CD14-positive monocyte (primary cell): ENCODE measurements around the gene FAF2. TPM values are rescaled to one million over a fixed set of nuclear protein-coding genes. Genes with fewer than 3 reads are reported as not detected.

ENCODE experiments used
- DNase-seq, 3 donors: peaks; one replicate each; pipeline ENCODE4 v3.0.0-alpha.2; 2011 to 2022
- H2AFZ ChIP-seq: 2 replicates; pipeline ENCODE4 v1.6.0; 2012; ENCODE audit warnings: mild to moderate bottlenecking, low read depth, low read length, inconsistent platforms; ENCODE audit not compliant: insufficient read depth, poor library complexity, severe bottlenecking
- H3K27ac ChIP-seq, 2 donors: 1 replicate in 1 of 2; 2 replicates in 1 of 2; pipeline ENCODE4 v1.5.1; 2012 to 2013; ENCODE audit warnings: low read length in 2 of 2, control low read depth in 1 of 2, inconsistent platforms in 1 of 2, low read depth in 1 of 2, mild to moderate bottlenecking in 1 of 2
- H3K27me3 ChIP-seq, 2 donors: one replicate each; pipeline versions ENCODE4 v1.6.0 to v1.6.1; 2011 to 2013; ENCODE audit warnings: low read length in 2 of 2; ENCODE audit not compliant: control insufficient read depth in 2 of 2, insufficient read depth in 2 of 2
- H3K36me3 ChIP-seq, 2 donors: replicated peaks in 1 of 2; 1 replicate in 1 of 2; 2 replicates in 1 of 2; pipeline versions ENCODE4 v1.5.1 to v1.6.1; 2012 to 2013; ENCODE audit warnings: low read length in 2 of 2, control low read depth in 1 of 2, inconsistent platforms in 1 of 2, mild to moderate bottlenecking in 1 of 2; ENCODE audit not compliant: insufficient read depth in 2 of 2, control insufficient read depth in 1 of 2
- H3K4me1 ChIP-seq, 2 donors: 1 replicate in 1 of 2; 2 replicates in 1 of 2; pipeline versions ENCODE4 v1.5.1 to v1.6.1; 2012 to 2013; ENCODE audit warnings: low read length in 2 of 2, control low read depth in 1 of 2, inconsistent platforms in 1 of 2, mild to moderate bottlenecking in 1 of 2, moderate library complexity in 1 of 2; ENCODE audit not compliant: insufficient read depth in 2 of 2, control insufficient read depth in 1 of 2
- H3K4me2 ChIP-seq: replicated peaks from 2 replicates; pipeline ENCODE3; 2012; ENCODE audit warnings: low read length, moderate library complexity, mild to moderate bottlenecking; ENCODE audit not compliant: poor library complexity, severe bottlenecking; ENCODE audit errors: extremely low read depth
- H3K4me3 ChIP-seq, 3 experiments: fragments of 200-600 bp in 1 of 3; sonication (generic) in 1 of 3; replicated peaks in 1 of 3; 1 replicate in 2 of 3; 2 replicates in 1 of 3; pipeline ENCODE4 v1.5.1; 2011 to 2013; ENCODE audit warnings: low read length in 3 of 3, mild to moderate bottlenecking in 3 of 3, control low read depth in 2 of 3, low read depth in 2 of 3, inconsistent platforms in 1 of 3, moderate library complexity in 1 of 3
- H3K79me2 ChIP-seq: 2 replicates; pipeline ENCODE4 v1.6.0; 2012; ENCODE audit warnings: mild to moderate bottlenecking, control low read depth, inconsistent platforms, low read length, moderate library complexity; ENCODE audit not compliant: insufficient read depth
- H3K9ac ChIP-seq: 2 replicates; pipeline ENCODE4 v1.6.0; 2017; ENCODE audit warnings: low read length, mild to moderate bottlenecking; ENCODE audit not compliant: insufficient read depth, poor library complexity, severe bottlenecking
- H3K9me3 ChIP-seq, 2 donors: replicated peaks in 1 of 2; 1 replicate in 1 of 2; 2 replicates in 1 of 2; pipeline versions ENCODE4 v1.5.1 to v1.6.1; 2012 to 2013; ENCODE audit warnings: low read length in 2 of 2, control low read depth in 1 of 2; ENCODE audit not compliant: control insufficient read depth in 1 of 2, insufficient read depth in 1 of 2
- H4K20me1 ChIP-seq: 2 replicates; pipeline ENCODE4 v1.6.0; 2012; ENCODE audit warnings: mild to moderate bottlenecking, low read length, control low read depth, moderate library complexity; ENCODE audit not compliant: insufficient read depth
- H3K27ac Mint-ChIP-seq, 7 donors: one replicate each; pipeline ENCODE4 v1.8.0; 2020; ENCODE audit warnings: mild to moderate bottlenecking in 7 of 7, mixed read lengths in 7 of 7, moderate library complexity in 6 of 7, inconsistent platforms in 2 of 7
- H3K27me3 Mint-ChIP-seq, 3 donors: one replicate each; pipeline ENCODE4 v1.8.0; 2021 to 2022; ENCODE audit warnings: low read depth in 3 of 3, mild to moderate bottlenecking in 3 of 3, mixed read lengths in 3 of 3, moderate library complexity in 3 of 3, inconsistent platforms in 1 of 3
- H3K36me3 Mint-ChIP-seq, 2 donors: one replicate each; pipeline ENCODE4 v1.8.0; 2020; ENCODE audit warnings: mixed read lengths in 2 of 2, inconsistent platforms in 1 of 2, mild to moderate bottlenecking in 1 of 2
- H3K4me1 Mint-ChIP-seq: one replicate; pipeline ENCODE4 v1.8.0; 2020; ENCODE audit warnings: mild to moderate bottlenecking, mixed read lengths
- H3K4me3 Mint-ChIP-seq, 2 donors: one replicate each; pipeline ENCODE4 v1.8.0; 2020; ENCODE audit warnings: mild to moderate bottlenecking in 2 of 2, mixed read lengths in 2 of 2, moderate library complexity in 1 of 2
- H3K9me3 Mint-ChIP-seq, 7 donors: one replicate each; pipeline ENCODE4 v1.8.0; 2020 to 2022; ENCODE audit warnings: mixed read lengths in 7 of 7, mild to moderate bottlenecking in 6 of 7, moderate library complexity in 6 of 7, inconsistent platforms in 2 of 7
- CTCF ChIP-seq: fragments of 200-600 bp; IDR thresholded peaks from one replicate; pipeline ENCODE4 v1.8.0; 2022; ENCODE audit warnings: antibody characterized with exemption, mild to moderate bottlenecking
- WGBS: methylation state at CpG from one replicate; pipeline ENCODE4 v1.1.5; 2013; ENCODE audit warnings: missing lambda C conversion rate; ENCODE audit not compliant: insufficient coverage; 5-methylcytosine and 5-hydroxymethylcytosine counted together
- intact Hi-C, 2 donors: fragments of 100-400 bp; cut with micrococcal nuclease; formaldehyde crosslinking; loops; one replicate each; pipeline versions ENCODE4 v1.15.0 to v1.15.1; 2023
- polyA plus RNA-seq, 3 donors: library from polyadenylated mRNA; depleted of rRNA in 1 of 3; unstranded in 2 of 3; stranded (reverse) in 1 of 3; fragments of 300-500 nt in 2 of 3; fragments of >200 nt in 1 of 3; fragmentation: Illumina TruSeq in 2 of 3; gene quantifications; 1 replicate in 2 of 3; 2 replicates in 1 of 3; pipeline ENCODE4 v1.2.3, GENCODE V29; 2012 to 2021

The FAF2 gene
- polyA plus RNA-seq, 3 donors: 11.5 to 14.8 (median 12.2) TPM

GRCh38 chr5:176541338-176542134 is 93.4 kb downstream of the FAF2 start:
- WGBS: 23% methylated on average over 10 of the region's 12 CpGs
- Mint-ChIP-seq H3K27ac (peak overlapping the region; percentile 92 to 96 (median 95)), H3K4me1 (peaks cover 63% of the 10 kb centered on the region), H3K27me3 (no peaks in the 10 kb centered on the region), H3K4me3 (peak overlapping the region; percentile 88 to 94), H3K36me3 (peaks cover 0 to 12% of the 10 kb centered on the region in 2 donors), H3K9me3 (no peaks in the 10 kb centered on the region)
- H3K4me1 ChIP-seq: peaks cover 56 to 75% of the 10 kb centered on the region in 2 donors
- H3K36me3 ChIP-seq: no peaks in the 10 kb centered on the region
- DNase-seq: peak; percentile 57 to 73 (median 60)
- H2AFZ ChIP-seq: peak overlapping the region; percentile 65
- H3K27me3 ChIP-seq: no peaks in the 10 kb centered on the region
- peak overlapping the region; percentile 80 for H3K9ac ChIP-seq
- H3K9me3 ChIP-seq: no peaks in the 10 kb centered on the region
- peak overlapping the region; percentile 83 to 89 for H3K27ac ChIP-seq
- peak overlapping the region; percentile 87 for H3K4me2 ChIP-seq
- peak overlapping the region in 2 of 3 experiments; percentile 79 to 91 for H3K4me3 ChIP-seq
- H3K79me2 ChIP-seq: peaks cover 44% of the 10 kb centered on the region
- no peaks in the 10 kb centered on the region for H4K20me1 ChIP-seq
- no peak for TF ChIP-seq CTCF
- intact Hi-C loops: loop anchor here in 1 of 2 donors (10.0 kb wide), 1 partner anchor 353 kb away; the partner anchor contains the start of gene HK3

- no peak for TF ChIP-seq CTCF
Observed at GRCh38 chr5:176542135-176542595, 94.0 kb downstream of the FAF2 start.

More at GRCh38 chr5:176542135-176542595, 94.0 kb downstream of the FAF2 start:
- Histone ChIP-seq H4K20me1 (no peaks in the 10 kb centered on the region), H3K27me3 (no peaks in the 10 kb centered on the region), H3K4me1 (peaks cover 56 to 75% of the 10 kb centered on the region in 2 donors), H2AFZ (peak overlapping the region; percentile 65), H3K27ac (peak overlapping the region; percentile 83 to 89), H3K9ac (peak overlapping the region; percentile 80), H3K36me3 (no peaks in the 10 kb centered on the region), H3K4me2 (peak overlapping the region; percentile 87), H3K79me2 (peaks cover 38% of the 10 kb centered on the region), H3K4me3 (peak overlapping the region; percentile 79 to 91 (median 83)), H3K9me3 (no peaks in the 10 kb centered on the region)
- Mint-ChIP-seq H3K4me3 (peak overlapping the region; percentile 88 to 94), H3K27me3 (no peaks in the 10 kb centered on the region), H3K27ac (peak overlapping the region; percentile 92 to 96 (median 95)), H3K36me3 (peaks cover 0 to 12% of the 10 kb centered on the region in 2 donors), H3K9me3 (no peaks in the 10 kb centered on the region), H3K4me1 (peaks cover 63% of the 10 kb centered on the region)
- intact Hi-C loops: loop anchor here in 1 of 2 donors (10.0 kb wide), 1 partner anchor 353 kb away; the partner anchor contains the start of gene HK3
- WGBS: 15% methylated on average over 10 of the region's 16 CpGs
- peak in 2 of 3 donors; percentile 28 to 39 for DNase-seq
